Ectodermal cell (in vitro differentiated cells): ENCODE results near the gene CD300A.

ENCODE experiments used
- H3K27ac ChIP-seq: 2 replicates; pipeline ENCODE4 v1.7.0; 2013; ENCODE audit warnings: mild to moderate bottlenecking, low read depth, low read length; ENCODE audit not compliant: insufficient read depth, poor library complexity, severe bottlenecking
- H3K27me3 ChIP-seq: 2 replicates; pipeline ENCODE4 v1.7.0; 2013; ENCODE audit warnings: mild to moderate bottlenecking, low read length; ENCODE audit not compliant: insufficient read depth, control insufficient read depth, poor library complexity, severe bottlenecking
- H3K36me3 ChIP-seq: one replicate; pipeline ENCODE4 v1.7.0; 2013; ENCODE audit warnings: low read length; ENCODE audit not compliant: control insufficient read depth, insufficient read depth
- H3K4me1 ChIP-seq: one replicate; pipeline ENCODE4 v1.7.0; 2013; ENCODE audit warnings: low read length; ENCODE audit not compliant: control insufficient read depth, insufficient read depth
- H3K4me3 ChIP-seq: 2 replicates; pipeline ENCODE4 v1.7.0; 2013; ENCODE audit warnings: low read depth, low read length, control low read depth; ENCODE audit not compliant: insufficient read depth
- H3K9me3 ChIP-seq: 2 replicates; pipeline ENCODE4 v1.7.0; 2013; ENCODE audit warnings: mild to moderate bottlenecking, low read length, moderate library complexity; ENCODE audit not compliant: control insufficient read depth
- WGBS, 2 experiments: methylation state at CpG; one replicate each; pipeline ENCODE4 v1.1.7; 2013; ENCODE audit warnings: missing lambda C conversion rate in 2 of 2; 5-methylcytosine and 5-hydroxymethylcytosine counted together

CD300A gene

GRCh38 chr17:74449306-74449705, 17.1 kb upstream of the CD300A start:
- H3K4me3 ChIP-seq, result no peak overlapping the region
- H3K36me3 ChIP-seq, result no peaks in the 10 kb centered on the region
- no peak overlapping the region for H3K27ac ChIP-seq
- peaks cover 15% of the 10 kb centered on the region for H3K4me1 ChIP-seq
- peaks cover 20% of the 10 kb centered on the region for H3K27me3 ChIP-seq
- WGBS, 2 experiments, result 90% methylated on average over 11 of the region's 11 CpGs
- H3K9me3 ChIP-seq, result no peaks in the 10 kb centered on the region

GRCh38 chr17:74449773-74450172, 16.7 kb upstream of the CD300A start:
- Histone ChIP-seq H3K9me3 (no peaks in the 10 kb centered on the region), H3K36me3 (no peaks in the 10 kb centered on the region), H3K27me3 (peaks cover 20% of the 10 kb centered on the region), H3K4me3 (no peak overlapping the region), H3K27ac (no peak overlapping the region), H3K4me1 (peaks cover 15% of the 10 kb centered on the region)
- WGBS, 2 experiments, result 92 to 95% methylated on average over 5 of the region's 5 CpGs

- Histone ChIP-seq H3K4me3 (no peak overlapping the region), H3K27me3 (peaks cover 20% of the 10 kb centered on the region), H3K36me3 (no peaks in the 10 kb centered on the region), H3K4me1 (peaks cover 19% of the 10 kb centered on the region), H3K9me3 (no peaks in the 10 kb centered on the region), H3K27ac (no peak overlapping the region)
- 94 to 96% methylated on average over 3 of the region's 3 CpGs for WGBS, 2 experiments
Measured at GRCh38 chr17:74450231-74450630, 16.2 kb upstream of the CD300A start.

- H3K27ac ChIP-seq, result no peak overlapping the region
- H3K9me3 ChIP-seq, result no peaks in the 10 kb centered on the region
- H3K36me3 ChIP-seq, result no peaks in the 10 kb centered on the region
- H3K4me3 ChIP-seq, result no peak overlapping the region
- peaks cover 20% of the 10 kb centered on the region for H3K27me3 ChIP-seq
- peaks cover 25% of the 10 kb centered on the region for H3K4me1 ChIP-seq
- WGBS, 2 experiments, result 92% methylated on average over 13 of the region's 13 CpGs
Measured at GRCh38 chr17:74450925-74451403, 15.5 kb upstream of the CD300A start.

DNA sequence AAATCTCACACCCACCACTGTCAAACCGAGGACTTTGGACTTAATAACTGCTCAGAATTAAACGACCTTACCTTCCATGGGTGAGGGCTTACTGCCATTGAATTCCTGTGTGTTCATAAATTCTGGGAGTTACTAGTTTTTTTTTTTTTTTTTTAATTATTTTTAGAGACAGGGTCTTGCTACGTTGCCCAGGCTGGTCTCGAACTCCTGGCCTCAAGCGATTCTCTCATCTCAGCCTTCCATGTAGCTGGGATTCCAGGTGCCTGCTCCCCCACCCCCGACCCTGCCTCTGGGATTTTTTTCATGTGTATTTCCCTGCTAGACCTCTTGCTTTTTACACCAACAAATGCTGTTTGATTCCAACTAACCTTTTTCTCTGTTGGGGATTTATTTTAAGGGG, 14.9 kb upstream of the CD300A start:
- peaks cover 20% of the 10 kb centered on the region for H3K27me3 ChIP-seq
- H3K4me1 ChIP-seq, result peaks cover 27% of the 10 kb centered on the region
- H3K4me3 ChIP-seq, result no peak overlapping the region
- H3K27ac ChIP-seq, result no peak overlapping the region
- no peaks in the 10 kb centered on the region for H3K9me3 ChIP-seq
- WGBS, 2 experiments, result 90 to 94% methylated on average over 5 of the region's 6 CpGs
- no peaks in the 10 kb centered on the region for H3K36me3 ChIP-seq

GRCh38 chr17:74452033-74452840, 14.2 kb upstream of the CD300A start:
- Histone ChIP-seq H3K36me3 (no peaks in the 10 kb centered on the region), H3K27me3 (peaks cover 20% of the 10 kb centered on the region), H3K9me3 (no peaks in the 10 kb centered on the region), H3K4me3 (no peak overlapping the region), H3K27ac (no peak overlapping the region), H3K4me1 (peaks cover 27% of the 10 kb centered on the region)
- WGBS, 2 experiments, result 48 to 49% methylated on average over 16 of the region's 16 CpGs

DNA sequence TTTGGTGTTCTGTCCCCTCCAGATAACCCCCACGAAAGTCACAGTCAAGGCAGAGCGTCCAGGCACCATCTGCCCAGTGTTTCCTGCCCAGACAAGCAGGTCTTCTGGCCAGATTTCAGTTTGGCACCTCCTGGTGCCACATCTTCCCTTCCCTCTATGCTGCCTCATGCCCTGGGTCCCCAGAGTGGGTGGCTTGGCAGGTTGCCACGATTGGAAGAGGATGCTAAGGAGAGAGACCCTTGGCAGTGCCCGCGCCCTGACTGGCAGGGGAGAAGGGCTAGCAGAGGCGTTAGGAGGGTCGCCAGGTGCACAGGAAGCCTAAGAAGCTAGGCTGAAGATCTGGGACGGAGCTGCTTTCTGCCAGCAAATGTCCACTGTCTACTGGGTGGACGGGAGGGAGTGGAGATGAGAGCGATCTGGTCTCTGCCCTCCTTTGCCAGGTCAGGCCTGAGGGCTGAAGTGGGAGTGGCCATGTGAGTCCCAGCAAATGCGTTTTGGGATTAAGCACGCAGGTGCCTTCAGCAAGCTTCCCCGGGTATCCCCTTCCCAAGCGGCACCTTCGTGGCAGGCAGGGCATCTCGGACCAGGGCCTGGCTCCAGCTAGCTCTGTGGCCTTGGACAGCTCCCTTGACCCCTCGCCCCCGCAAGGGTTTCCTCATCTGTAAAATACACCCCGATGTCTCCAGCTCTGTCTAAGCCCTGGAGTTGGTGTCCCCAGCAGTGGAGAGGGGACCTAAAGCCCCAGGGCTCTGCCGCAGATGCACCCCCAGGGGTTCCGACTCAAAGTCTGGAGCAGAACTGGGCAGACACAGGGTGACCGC, 13.4 kb upstream of the CD300A start:
- Histone ChIP-seq H3K36me3 (no peaks in the 10 kb centered on the region), H3K9me3 (no peaks in the 10 kb centered on the region), H3K27me3 (peaks cover 20% of the 10 kb centered on the region), H3K4me1 (peaks cover 27% of the 10 kb centered on the region), H3K27ac (no peak overlapping the region), H3K4me3 (peak overlapping the region; percentile 29)
- WGBS, 2 experiments, result 32 to 35% methylated on average over 22 of the region's 22 CpGs

DNA sequence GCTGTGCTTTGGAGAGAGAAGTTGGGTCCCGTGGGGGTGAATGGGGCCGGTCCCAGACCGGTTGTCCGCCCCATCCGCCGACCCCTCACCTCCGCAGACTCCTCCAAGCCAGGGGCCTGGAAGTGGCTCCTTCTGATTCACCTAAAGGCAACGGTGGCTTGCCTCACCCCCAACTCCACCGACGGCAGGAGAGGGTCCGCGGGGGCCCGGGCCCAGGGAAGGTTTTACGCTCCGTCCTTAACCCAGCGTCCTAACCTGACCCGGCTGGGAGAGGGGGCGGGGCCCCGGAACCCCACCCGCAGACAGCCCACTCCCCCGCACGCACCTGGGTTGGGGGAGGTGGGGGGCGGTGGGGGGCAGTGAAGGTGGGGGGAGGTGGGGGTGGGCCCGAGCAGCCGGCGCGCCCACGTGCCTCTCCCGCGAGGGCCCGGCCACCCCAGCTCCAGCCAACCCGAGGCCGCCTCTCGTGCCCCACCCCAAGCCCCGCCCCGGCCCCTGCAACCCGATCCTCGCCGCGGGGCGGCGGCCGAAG, 12.7 kb upstream of the CD300A start:
- Histone ChIP-seq H3K4me3 (peak overlapping the region; percentile 29), H3K36me3 (no peaks in the 10 kb centered on the region), H3K27me3 (peaks cover 25% of the 10 kb centered on the region), H3K27ac (no peak overlapping the region), H3K9me3 (no peaks in the 10 kb centered on the region), H3K4me1 (peaks cover 27% of the 10 kb centered on the region)
- WGBS, 2 experiments, result 1% methylated on average over 37 of the region's 43 CpGs

DNA sequence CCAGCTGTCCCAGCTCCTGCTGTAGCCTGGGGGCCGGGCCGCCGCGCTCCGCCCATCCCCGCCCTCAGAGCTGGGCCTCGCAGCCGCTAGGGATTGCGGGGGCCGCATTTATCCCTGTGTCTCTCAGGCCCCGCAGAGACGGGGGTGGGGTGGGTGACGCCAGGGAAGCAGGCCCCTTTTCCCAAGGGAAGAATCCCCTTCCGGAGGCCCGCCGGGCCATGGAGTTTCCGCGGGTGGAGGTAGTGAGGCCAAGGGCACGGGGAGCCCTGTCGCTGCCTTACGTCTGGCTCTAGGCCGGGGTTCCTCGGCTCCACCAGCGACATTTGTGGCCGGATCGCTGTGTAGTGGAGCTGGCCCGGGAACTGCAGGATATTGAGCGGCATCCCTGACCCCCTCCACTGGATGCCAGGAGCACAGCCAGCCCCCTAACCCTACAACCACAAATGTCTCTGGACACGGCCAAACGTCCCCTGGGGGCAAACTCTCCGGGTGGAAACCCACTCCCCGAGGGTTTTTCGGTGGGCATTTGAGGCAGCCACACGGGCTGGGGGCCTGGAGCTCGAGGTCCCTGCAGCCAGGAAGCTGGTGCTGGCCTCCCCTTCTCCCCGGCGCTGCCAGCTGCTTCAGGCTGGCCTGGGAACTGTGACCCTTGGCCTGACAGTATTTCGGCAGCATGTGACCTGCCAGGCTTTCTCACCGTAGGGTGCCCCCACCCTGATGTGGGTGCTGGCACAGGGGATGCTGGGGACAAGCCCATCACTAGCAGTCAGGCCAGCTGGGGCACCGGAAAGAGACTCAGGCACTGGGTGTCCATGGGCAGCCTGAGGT, 12.0 kb upstream of the CD300A start:
- 8% methylated on average over 40 of the region's 40 CpGs for WGBS, 2 experiments
- Histone ChIP-seq H3K4me3 (peak overlapping the region; percentile 7), H3K36me3 (no peaks in the 10 kb centered on the region), H3K9me3 (no peaks in the 10 kb centered on the region), H3K27ac (peak overlapping the region; percentile 53), H3K27me3 (peaks cover 25% of the 10 kb centered on the region), H3K4me1 (peaks cover 27% of the 10 kb centered on the region)
